ENCODE data around the gene BMF.

DNA sequence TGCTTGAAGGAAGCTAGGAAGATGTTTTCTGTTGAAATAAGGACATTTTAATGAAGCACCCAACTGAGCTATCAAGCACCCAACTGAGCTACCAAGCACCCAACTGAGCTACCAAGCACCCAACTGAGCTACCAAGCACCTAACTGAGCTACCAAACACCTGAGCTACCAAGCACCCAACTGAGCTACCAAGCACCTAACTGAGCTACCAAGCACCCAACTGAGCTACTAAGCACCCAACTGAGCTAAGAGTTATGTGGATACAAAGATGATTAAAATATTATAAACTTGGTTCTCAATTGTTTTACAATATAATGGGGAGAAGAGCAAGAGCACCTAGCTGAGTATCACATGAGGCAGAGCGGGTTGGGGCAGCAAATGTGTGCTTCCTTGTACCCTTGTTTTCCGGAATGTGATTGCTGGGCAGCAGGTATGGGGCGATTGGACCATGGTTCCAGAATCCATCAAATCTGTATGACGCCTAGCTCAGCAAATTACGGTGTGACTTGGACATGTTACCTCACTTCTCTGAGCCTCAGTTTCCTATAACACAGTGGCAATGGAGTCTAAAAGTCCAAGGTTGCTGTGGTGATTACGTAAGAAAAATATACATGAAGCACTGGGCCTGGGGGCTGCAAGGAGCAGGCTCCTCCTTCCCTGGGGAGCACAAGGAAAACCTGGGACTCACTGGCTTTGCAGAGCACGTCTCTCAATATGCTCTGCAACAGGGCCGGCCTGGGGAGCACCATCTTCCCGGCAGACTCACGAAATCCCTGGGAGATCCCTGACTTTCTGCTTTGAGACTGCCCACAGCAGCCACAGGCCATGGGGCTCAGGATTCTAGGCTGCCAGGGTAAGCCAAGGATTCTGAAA is 11.3 kb downstream of the BMF start:
- TF ChIP-seq, protein P1, sequence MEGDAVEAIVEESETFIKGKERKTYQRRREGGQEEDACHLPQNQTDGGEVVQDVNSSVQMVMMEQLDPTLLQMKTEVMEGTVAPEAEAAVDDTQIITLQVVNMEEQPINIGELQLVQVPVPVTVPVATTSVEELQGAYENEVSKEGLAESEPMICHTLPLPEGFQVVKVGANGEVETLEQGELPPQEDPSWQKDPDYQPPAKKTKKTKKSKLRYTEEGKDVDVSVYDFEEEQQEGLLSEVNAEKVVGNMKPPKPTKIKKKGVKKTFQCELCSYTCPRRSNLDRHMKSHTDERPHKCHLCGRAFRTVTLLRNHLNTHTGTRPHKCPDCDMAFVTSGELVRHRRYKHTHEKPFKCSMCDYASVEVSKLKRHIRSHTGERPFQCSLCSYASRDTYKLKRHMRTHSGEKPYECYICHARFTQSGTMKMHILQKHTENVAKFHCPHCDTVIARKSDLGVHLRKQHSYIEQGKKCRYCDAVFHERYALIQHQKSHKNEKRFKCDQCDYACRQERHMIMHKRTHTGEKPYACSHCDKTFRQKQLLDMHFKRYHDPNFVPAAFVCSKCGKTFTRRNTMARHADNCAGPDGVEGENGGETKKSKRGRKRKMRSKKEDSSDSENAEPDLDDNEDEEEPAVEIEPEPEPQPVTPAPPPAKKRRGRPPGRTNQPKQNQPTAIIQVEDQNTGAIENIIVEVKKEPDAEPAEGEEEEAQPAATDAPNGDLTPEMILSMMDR (IDR thresholded peaks at IDR 0.05; ENCODE audit: insufficient read depth, low read length): no peak
- TF ChIP-seq POLR2AphosphoS5 (IDR thresholded peaks at IDR 0.05; ENCODE audit: low read depth) (no peak), SPI1 (IDR thresholded peaks at IDR 0.05; ENCODE audit: borderline replicate concordance, low read depth) (no peak), GABPA (IDR thresholded peaks at IDR 0.05; ENCODE audit: low read depth) (no peak)
- TF ChIP-seq, protein P2, sequence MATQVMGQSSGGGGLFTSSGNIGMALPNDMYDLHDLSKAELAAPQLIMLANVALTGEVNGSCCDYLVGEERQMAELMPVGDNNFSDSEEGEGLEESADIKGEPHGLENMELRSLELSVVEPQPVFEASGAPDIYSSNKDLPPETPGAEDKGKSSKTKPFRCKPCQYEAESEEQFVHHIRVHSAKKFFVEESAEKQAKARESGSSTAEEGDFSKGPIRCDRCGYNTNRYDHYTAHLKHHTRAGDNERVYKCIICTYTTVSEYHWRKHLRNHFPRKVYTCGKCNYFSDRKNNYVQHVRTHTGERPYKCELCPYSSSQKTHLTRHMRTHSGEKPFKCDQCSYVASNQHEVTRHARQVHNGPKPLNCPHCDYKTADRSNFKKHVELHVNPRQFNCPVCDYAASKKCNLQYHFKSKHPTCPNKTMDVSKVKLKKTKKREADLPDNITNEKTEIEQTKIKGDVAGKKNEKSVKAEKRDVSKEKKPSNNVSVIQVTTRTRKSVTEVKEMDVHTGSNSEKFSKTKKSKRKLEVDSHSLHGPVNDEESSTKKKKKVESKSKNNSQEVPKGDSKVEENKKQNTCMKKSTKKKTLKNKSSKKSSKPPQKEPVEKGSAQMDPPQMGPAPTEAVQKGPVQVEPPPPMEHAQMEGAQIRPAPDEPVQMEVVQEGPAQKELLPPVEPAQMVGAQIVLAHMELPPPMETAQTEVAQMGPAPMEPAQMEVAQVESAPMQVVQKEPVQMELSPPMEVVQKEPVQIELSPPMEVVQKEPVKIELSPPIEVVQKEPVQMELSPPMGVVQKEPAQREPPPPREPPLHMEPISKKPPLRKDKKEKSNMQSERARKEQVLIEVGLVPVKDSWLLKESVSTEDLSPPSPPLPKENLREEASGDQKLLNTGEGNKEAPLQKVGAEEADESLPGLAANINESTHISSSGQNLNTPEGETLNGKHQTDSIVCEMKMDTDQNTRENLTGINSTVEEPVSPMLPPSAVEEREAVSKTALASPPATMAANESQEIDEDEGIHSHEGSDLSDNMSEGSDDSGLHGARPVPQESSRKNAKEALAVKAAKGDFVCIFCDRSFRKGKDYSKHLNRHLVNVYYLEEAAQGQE (IDR thresholded peaks at IDR 0.05; ENCODE audit: insufficient replicate concordance, low read depth): no peak
